Ramos (cell line): ENCODE measurements around the gene SRRM2.

Source experiments
- in situ Hi-C: fragments of 300-500 bp; cut with MboI; formaldehyde crosslinking; loops from one replicate; pipeline ENCODE4 v1.14.3; 2022; ENCODE audit warnings: low sequenced_read_pairs; ENCODE audit not compliant: unreplicated experiment

The SRRM2 gene

GRCh38 chr16:2774161-2774891 lies 21.9 kb downstream of the SRRM2 start:
- in situ Hi-C loops = no loop called here

GRCh38 chr16:2775131-2775716 lies 22.8 kb downstream of the SRRM2 start:
- in situ Hi-C loops = no loop called here

GRCh38 chr16:2775765-2776499 lies 23.5 kb downstream of the SRRM2 start:
- in situ Hi-C loops = no loop called here

GRCh38 chr16:2776500-2777139 lies 24.2 kb downstream of the SRRM2 start:
- in situ Hi-C loops = no loop called here

GRCh38 chr16:2777231-2777902 lies 24.9 kb downstream of the SRRM2 start, which contains the start of gene ELOB:
ELOB (minus strand) TSS chr16:2777280; CDS start chr16:2777239, 41 bp downstream.
- in situ Hi-C loops = no loop called here

- in situ Hi-C loops = no loop called here
Observed at GRCh38 chr16:2777903-2778629, 25.6 kb downstream of the SRRM2 start.

- in situ Hi-C loops = no loop called here
Observed at GRCh38 chr16:2778630-2778958, 26.2 kb downstream of the SRRM2 start.

GRCh38 chr16:2779151-2779920 lies 26.9 kb downstream of the SRRM2 start:
- in situ Hi-C loops = no loop called here

GRCh38 chr16:2779978-2780898 lies 27.8 kb downstream of the SRRM2 start:
- in situ Hi-C loops = no loop called here

- in situ Hi-C loops = no loop called here
Observed at GRCh38 chr16:2782583-2783351, 30.3 kb downstream of the SRRM2 start.

GRCh38 chr16:2783581-2784357 lies 31.3 kb downstream of the SRRM2 start:
- in situ Hi-C loops = no loop called here

- in situ Hi-C loops = no loop called here
Observed at GRCh38 chr16:2784358-2785100, 32.1 kb downstream of the SRRM2 start.

GRCh38 chr16:2785101-2785991 lies 32.9 kb downstream of the SRRM2 start:
- in situ Hi-C loops = no loop called here

GRCh38 chr16:2786061-2786825 lies 33.8 kb downstream of the SRRM2 start:
- in situ Hi-C loops = no loop called here
